OCI-LY3 (cell line): ENCODE data around the gene PXYLP1.

ENCODE experiments used
- H2AFZ ChIP-seq: fragments of 200-600, 300-600 bp; shearing (Covaris generic); 2 replicates; pipeline ENCODE4 v1.6.0; 2014; ENCODE audit warnings: antibody characterized with exemption, low read depth, low read length
- H3K27ac ChIP-seq: fragments of 200-600, 300-600 bp; sonication (generic); 2 replicates; pipeline ENCODE4 v1.5.1; 2014; ENCODE audit warnings: mild to moderate bottlenecking, low read length, moderate library complexity, mixed read lengths
- H3K27me3 ChIP-seq: fragments of 200-600, 300-600 bp; sonication (generic); 2 replicates; pipeline ENCODE4 v1.6.1; 2014; ENCODE audit warnings: low read depth, low read length, mixed read lengths
- H3K36me3 ChIP-seq: fragments of 200-600, 300-600 bp; sonication (generic); replicated peaks from 2 replicates; pipeline ENCODE3; 2014; ENCODE audit warnings: low read depth, low read length, mixed read lengths
- H3K4me1 ChIP-seq: fragments of 300-600, 200-600 bp; sonication (generic); 2 replicates; pipeline ENCODE4 v1.6.1; 2014; ENCODE audit warnings: low read length, mixed read lengths
- H3K4me2 ChIP-seq: fragments of 200-600, 300-600 bp; sonication (generic); 2 replicates; pipeline ENCODE4 v1.6.1; 2014; ENCODE audit warnings: low read length, mixed read lengths
- H3K4me3 ChIP-seq: fragments of 300-600, 200-600 bp; sonication (generic); 2 replicates; pipeline ENCODE4 v1.5.1; 2014; ENCODE audit warnings: antibody characterized with exemption, mild to moderate bottlenecking, low read length, moderate library complexity
- H3K79me2 ChIP-seq: fragments of 300-600, 200-600 bp; shearing (Covaris generic); 2 replicates; pipeline ENCODE4 v1.6.1; 2014; ENCODE audit warnings: mild to moderate bottlenecking, low read length, mixed read lengths
- H3K9ac ChIP-seq: fragments of 300-600, 200-600 bp; shearing (Covaris generic); 2 replicates; pipeline ENCODE4 v1.6.0; 2014; ENCODE audit warnings: mild to moderate bottlenecking, low read length, moderate library complexity
- H3K9me3 ChIP-seq: fragments of 200-600, 300-600 bp; shearing (Covaris generic); 2 replicates; pipeline ENCODE4 v1.6.1; 2014; ENCODE audit warnings: low read length, mixed read lengths; ENCODE audit not compliant: insufficient read depth
- H4K20me1 ChIP-seq: fragments of 200-600, 300-600 bp; sonication (generic); 2 replicates; pipeline ENCODE4 v1.6.1; 2016; ENCODE audit warnings: low read length, mixed read lengths; ENCODE audit not compliant: insufficient read depth
- EZH2phosphoT487 ChIP-seq: fragments of 200-600 bp; shearing (Covaris generic); IDR thresholded peaks from 2 replicates; pipeline ENCODE4 v1.6.1; 2018; ENCODE audit warnings: antibody characterized with exemption, mixed run types, low read depth
- TF ChIP-seq, protein P1 (sequence below): fragments of 200-600, 300-600 bp; sonication (generic); IDR thresholded peaks from 2 replicates; pipeline ENCODE4 v1.5.1; 2014; ENCODE audit warnings: antibody characterized with exemption, low read length, low read depth

The PXYLP1 gene

DNA sequence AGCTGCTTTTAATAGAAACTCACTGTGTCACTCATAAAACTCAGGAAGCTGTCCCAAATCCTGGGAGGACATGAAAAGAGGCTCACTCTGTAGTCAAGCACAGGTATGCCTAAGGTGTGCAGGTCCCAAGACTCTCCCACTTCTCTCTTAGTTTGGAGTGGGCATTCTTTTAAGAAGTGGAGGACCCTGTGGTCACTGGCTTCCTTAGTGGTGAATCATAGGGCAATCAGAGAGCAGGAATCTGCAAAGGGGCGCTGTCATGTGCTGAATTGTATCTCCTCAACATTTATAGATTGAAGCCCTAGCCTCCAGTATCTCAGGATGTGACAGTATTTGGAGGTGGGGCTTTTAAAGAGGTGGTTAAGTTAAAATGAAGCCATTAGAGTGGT is 89.5 kb downstream of the PXYLP1 start:
- H3K4me2 ChIP-seq: no peak overlapping the region
- no peak overlapping the region for H3K4me3 ChIP-seq
- H3K4me1 ChIP-seq: 0 out of 2 replicates have a peak, but pooled peaks cover 4% of the 10 kb centered on the region
- H3K27ac ChIP-seq: no peak overlapping the region
- H4K20me1 ChIP-seq: no peaks in the 10 kb centered on the region
- H3K79me2 ChIP-seq: no peaks in the 10 kb centered on the region
- no peak for TF ChIP-seq EZH2phosphoT487
- TF ChIP-seq, protein P1, sequence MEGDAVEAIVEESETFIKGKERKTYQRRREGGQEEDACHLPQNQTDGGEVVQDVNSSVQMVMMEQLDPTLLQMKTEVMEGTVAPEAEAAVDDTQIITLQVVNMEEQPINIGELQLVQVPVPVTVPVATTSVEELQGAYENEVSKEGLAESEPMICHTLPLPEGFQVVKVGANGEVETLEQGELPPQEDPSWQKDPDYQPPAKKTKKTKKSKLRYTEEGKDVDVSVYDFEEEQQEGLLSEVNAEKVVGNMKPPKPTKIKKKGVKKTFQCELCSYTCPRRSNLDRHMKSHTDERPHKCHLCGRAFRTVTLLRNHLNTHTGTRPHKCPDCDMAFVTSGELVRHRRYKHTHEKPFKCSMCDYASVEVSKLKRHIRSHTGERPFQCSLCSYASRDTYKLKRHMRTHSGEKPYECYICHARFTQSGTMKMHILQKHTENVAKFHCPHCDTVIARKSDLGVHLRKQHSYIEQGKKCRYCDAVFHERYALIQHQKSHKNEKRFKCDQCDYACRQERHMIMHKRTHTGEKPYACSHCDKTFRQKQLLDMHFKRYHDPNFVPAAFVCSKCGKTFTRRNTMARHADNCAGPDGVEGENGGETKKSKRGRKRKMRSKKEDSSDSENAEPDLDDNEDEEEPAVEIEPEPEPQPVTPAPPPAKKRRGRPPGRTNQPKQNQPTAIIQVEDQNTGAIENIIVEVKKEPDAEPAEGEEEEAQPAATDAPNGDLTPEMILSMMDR: no peak
- H3K27me3 ChIP-seq: no peaks in the 10 kb centered on the region
- H3K9me3 ChIP-seq: no peaks in the 10 kb centered on the region
- H3K36me3 ChIP-seq: no peaks in the 10 kb centered on the region
- H2AFZ ChIP-seq: no peak overlapping the region
- H3K9ac ChIP-seq: no peak overlapping the region

DNA sequence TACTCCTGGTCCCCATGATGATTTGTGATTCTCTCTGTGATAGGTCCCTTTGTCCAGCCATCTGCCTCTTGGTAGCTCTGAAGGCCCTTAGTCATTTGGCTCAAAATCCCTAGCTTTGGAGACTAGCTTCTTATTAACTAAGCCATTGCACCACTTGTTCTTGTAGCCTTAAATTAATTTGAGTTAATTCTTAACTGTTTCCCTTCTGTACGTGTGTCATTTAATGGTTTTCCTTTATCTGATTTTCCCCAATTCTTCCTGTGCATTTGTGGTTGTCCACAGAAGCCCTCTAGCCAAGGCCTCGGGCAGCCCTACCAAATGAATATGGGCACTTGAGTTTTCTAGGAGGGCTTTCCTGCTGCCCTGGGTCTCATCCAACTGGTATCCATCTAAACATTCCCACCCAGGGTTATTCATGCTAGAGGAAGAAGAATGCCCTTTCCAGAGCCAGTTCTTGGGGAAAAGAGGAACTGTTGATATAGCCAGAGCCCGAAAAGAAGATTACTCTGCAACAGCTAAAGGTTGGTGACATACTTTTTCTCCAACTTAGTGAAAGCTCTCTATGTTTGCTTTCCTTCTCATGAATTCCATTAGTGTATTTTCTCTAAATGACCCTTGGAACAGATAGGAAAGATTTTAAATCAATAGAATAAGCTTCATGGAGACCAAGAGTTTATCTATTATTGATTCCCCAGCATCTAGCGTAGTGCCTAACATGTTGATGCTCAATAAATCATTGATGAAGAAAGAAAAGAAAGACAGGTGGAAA is 92.5 kb downstream of the PXYLP1 start:
- TF ChIP-seq EZH2phosphoT487: no peak
- TF ChIP-seq, protein P1: no peak
- no peak overlapping the region for H3K27ac ChIP-seq
- no peak overlapping the region for H3K9ac ChIP-seq
- H3K9me3 ChIP-seq: no peaks in the 10 kb centered on the region
- peaks cover 13% of the 10 kb centered on the region for H3K4me1 ChIP-seq
- no peak overlapping the region for H3K4me3 ChIP-seq
- H3K27me3 ChIP-seq: no peaks in the 10 kb centered on the region
- H4K20me1 ChIP-seq: no peaks in the 10 kb centered on the region
- no peak overlapping the region for H3K4me2 ChIP-seq
- no peaks in the 10 kb centered on the region for H3K36me3 ChIP-seq
- H2AFZ ChIP-seq: no peak overlapping the region
- no peaks in the 10 kb centered on the region for H3K79me2 ChIP-seq

DNA sequence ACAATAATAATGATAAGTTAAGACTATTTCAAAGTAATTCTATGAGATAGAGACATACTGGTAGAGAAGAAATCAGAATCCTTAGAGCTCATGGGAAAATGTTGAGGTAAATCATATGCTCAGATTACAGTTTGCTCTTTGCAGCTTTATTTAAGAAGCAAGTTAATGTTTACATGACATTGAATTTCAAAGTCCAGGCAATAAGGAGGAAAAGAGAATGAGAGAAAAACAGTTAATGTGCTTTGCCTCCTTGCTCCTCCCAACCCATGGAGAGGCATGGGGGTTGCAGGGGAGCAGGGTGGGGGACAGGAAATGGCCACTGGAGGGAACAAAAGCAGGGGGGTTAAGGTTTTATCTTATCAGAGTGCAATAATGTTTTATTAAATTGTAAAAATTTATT is 94.5 kb downstream of the PXYLP1 start:
- Histone ChIP-seq H3K4me2 (no peak overlapping the region), H2AFZ (no peak overlapping the region), H3K9ac (no peak overlapping the region), H4K20me1 (no peaks in the 10 kb centered on the region), H3K4me1 (peaks cover 18% of the 10 kb centered on the region), H3K4me3 (no peak overlapping the region), H3K27me3 (no peaks in the 10 kb centered on the region), H3K79me2 (no peaks in the 10 kb centered on the region), H3K9me3 (no peaks in the 10 kb centered on the region), H3K27ac (no peak overlapping the region), H3K36me3 (no peaks in the 10 kb centered on the region)
- TF ChIP-seq EZH2phosphoT487: no peak
- TF ChIP-seq, protein P1: no peak

DNA sequence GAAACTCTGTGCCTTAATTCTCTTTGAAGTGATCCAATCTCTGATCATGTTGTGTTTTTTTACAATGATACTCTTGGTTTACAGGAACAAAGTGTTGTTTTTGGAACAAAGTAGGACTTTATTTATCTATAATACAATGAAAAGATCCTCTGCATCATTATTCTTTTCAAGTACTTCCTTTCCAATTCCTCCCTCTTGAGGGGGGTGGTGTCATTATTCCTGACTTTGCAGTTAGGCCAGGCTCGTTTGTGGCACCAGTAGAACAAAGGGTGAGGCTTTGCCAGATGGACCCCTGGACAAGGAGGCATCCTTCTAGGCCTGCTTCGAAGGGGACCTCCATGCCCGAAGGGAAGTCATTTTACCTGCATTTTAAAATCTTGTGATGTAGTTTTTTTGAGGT is 95.0 kb downstream of the PXYLP1 start:
- Histone ChIP-seq H3K4me1 (peaks cover 23% of the 10 kb centered on the region), H2AFZ (no peak overlapping the region), H3K79me2 (no peaks in the 10 kb centered on the region), H4K20me1 (no peaks in the 10 kb centered on the region), H3K36me3 (no peaks in the 10 kb centered on the region), H3K4me2 (no peak overlapping the region), H3K9ac (no peak overlapping the region), H3K27ac (no peak overlapping the region), H3K4me3 (no peak overlapping the region), H3K27me3 (no peaks in the 10 kb centered on the region), H3K9me3 (no peaks in the 10 kb centered on the region)
- no peak for TF ChIP-seq EZH2phosphoT487
- TF ChIP-seq, protein P1: no peak
